PFSK-1 (cell line): ENCODE data around the gene XAB2.

Source experiments
- FOXP2 ChIP-seq: optimal IDR thresholded peaks from 2 replicates; pipeline ENCODE3; 2011; ENCODE audit warnings: borderline replicate concordance, control low read depth, inconsistent platforms; ENCODE audit not compliant: insufficient read depth; ENCODE audit errors: extremely low read length, extremely low read depth
- POLR2AphosphoS5 ChIP-seq: IDR thresholded peaks from 2 replicates; pipeline ENCODE4 v1.6.1; 2012; ENCODE audit warnings: low read depth, mild to moderate bottlenecking, control low read depth, low read length, moderate library complexity
- REST ChIP-seq, 2 experiments: IDR thresholded peaks; 2 replicates each; pipeline versions ENCODE4 v1.6.1 to v1.8.0; 2011 to 2012; ENCODE audit warnings: low read depth in 2 of 2, low read length in 2 of 2, control low read depth in 1 of 2, inconsistent platforms in 1 of 2, mild to moderate bottlenecking in 1 of 2, moderate library complexity in 1 of 2; ENCODE audit not compliant: insufficient read depth in 1 of 2
- SIN3A ChIP-seq: IDR thresholded peaks from 2 replicates; pipeline ENCODE4 v1.6.1; 2012; ENCODE audit warnings: mild to moderate bottlenecking, low read length, moderate library complexity, borderline replicate concordance; ENCODE audit not compliant: insufficient read depth
- TAF1 ChIP-seq: IDR thresholded peaks from 2 replicates; pipeline ENCODE4 v1.6.1; 2012; ENCODE audit warnings: low read length, control low read depth, borderline replicate concordance; ENCODE audit not compliant: insufficient read depth

GRCh38 chr19:7658219-7658686 lies 28.9 kb upstream of the XAB2 start:
- TF ChIP-seq SIN3A = no peak
- TF ChIP-seq POLR2AphosphoS5 = no peak
- no peak for TF ChIP-seq REST (IDR thresholded peaks at IDR 0.05; ENCODE audit: insufficient read depth in 1 of 2, low read depth in 2 of 2, low read length in 2 of 2)
- TF ChIP-seq TAF1 = no peak
- TF ChIP-seq FOXP2 = no peak
